GM12874 (cell line): ENCODE measurements around the gene TEX54.

Experiments
- TF ChIP-seq, protein P1 (sequence below): IDR thresholded peaks from 2 replicates; pipeline ENCODE4 v1.5.1; 2011; ENCODE audit warnings: low read depth, mild to moderate bottlenecking, control low read depth, low read length, moderate library complexity; ENCODE audit not compliant: insufficient read depth

TEX54 gene

DNA sequence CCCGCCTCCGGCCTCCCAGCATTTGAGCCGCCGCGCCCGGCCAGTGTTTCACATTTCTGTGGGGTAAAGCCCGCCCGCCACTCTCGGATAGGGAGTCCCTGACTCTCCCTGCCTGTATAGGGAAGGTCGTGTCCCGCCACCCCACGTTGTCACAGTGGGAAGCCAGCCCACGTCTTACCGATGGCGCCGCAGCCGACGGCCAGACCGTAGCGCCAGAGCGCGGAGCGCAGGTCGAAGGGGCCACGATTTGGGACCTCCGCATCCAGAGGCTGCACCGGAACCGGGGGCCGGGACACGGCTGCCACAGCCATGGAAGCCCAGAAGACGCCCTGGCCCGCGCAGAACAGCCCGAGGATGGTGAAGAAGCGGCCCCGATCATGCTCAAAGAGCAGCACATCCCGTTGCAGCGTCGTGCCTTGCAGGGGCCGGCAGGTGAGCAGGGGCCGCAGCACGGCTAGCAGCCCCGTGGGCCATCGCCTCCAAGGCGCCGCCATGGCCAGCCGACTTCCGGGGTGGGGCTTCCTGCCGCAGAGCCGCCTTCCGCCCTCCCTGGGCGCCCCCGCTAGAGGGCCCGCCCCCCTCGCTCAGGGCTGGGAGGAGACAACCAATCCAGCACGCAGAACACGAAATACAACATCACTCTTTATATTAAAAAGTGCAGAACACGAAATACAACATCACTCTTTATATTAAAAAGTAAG is 41.0 kb downstream of the TEX54 start, which contains the start of gene TMEM223:
Gene TMEM223, minus strand, starts transcription at position 506 of the 701 bp plus-strand sequence. Its CDS starts 12 bp downstream, at position 494.
- TF ChIP-seq, protein P1, sequence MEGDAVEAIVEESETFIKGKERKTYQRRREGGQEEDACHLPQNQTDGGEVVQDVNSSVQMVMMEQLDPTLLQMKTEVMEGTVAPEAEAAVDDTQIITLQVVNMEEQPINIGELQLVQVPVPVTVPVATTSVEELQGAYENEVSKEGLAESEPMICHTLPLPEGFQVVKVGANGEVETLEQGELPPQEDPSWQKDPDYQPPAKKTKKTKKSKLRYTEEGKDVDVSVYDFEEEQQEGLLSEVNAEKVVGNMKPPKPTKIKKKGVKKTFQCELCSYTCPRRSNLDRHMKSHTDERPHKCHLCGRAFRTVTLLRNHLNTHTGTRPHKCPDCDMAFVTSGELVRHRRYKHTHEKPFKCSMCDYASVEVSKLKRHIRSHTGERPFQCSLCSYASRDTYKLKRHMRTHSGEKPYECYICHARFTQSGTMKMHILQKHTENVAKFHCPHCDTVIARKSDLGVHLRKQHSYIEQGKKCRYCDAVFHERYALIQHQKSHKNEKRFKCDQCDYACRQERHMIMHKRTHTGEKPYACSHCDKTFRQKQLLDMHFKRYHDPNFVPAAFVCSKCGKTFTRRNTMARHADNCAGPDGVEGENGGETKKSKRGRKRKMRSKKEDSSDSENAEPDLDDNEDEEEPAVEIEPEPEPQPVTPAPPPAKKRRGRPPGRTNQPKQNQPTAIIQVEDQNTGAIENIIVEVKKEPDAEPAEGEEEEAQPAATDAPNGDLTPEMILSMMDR = peak; percentile 21; the same call in 1 of the 2 replicates

DNA sequence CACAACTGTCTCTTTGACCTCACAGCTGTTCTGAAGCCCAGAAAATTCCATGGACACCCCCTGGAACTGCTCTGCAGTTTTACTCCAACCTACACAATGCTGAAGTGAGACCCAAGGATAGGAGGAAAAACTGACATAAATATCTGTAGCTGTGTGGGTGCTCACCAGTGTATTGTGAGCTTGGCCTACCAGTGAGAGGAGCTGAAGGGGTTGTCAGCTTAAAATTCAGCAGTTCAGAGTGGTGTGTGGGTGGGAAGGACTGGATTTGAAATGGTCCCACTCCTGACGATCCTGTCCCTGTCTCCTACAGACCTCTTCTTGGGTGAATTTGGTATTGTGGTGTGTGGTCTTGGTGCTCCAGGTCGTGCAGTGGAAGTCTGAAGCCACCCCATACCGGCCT is 43.1 kb downstream of the TEX54 start:
- TF ChIP-seq, protein P1 = no peak

DNA sequence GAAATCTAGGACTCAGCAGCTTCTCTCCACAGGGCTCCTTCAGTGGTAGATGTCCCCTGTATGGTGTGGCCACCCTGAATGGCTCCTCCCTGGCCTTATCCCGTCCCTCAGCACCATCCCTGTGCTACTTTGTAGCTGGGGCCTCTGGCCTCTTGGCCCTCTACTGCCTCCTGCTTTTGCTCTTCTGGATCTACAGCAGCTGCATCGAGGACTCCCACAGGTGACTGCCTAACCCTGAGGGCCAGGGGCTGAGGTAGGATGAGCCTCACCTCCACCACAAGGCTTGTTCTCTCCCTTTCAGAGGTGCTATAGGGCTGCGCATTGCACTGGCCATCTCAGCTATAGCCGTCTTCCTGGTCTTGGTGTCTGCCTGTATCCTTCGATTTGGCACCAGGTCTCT is 43.6 kb downstream of the TEX54 start:
- TF ChIP-seq, protein P1 = no peak

DNA sequence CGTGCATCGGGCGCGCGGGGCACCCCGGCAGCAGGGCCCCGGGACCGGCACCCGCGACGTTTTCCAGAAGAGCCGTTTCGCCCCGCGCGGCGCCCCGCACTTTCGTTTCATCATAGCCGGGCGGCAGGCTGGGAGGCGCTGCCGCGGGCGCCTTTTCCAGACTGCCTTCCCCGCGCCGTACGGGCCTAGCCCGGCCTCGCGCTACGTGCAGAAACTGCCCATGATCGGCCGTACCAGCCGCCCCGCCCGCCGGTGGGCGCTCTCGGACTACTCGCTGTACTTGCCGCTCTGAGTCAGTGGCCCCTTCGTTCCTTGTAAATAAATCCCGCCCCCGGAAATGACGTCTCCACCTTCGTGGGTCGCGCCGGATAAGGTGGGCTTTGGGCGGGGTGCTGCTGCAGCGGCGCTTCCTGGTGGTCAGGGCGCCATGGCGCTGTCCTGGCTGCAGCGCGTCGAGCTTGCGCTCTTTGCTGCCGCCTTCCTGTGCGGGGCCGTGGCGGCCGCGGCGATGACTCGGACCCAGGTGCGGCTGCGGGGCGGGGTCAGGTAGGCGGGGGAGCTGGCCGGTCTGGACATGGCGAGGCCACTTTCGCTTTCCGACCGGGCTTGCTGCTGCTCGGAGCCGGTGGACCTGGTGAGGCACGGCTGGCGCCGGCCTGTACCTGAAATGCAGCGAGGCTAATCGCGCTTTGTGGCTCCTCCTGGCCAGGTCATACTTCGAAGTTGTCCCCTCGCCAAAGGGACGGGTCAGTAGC is 45.5 kb downstream of the TEX54 start, which contains the start of gene TMEM179B:
Gene TMEM179B, plus strand, starts transcription at position 398 of the 755 bp plus-strand sequence. Its CDS starts 30 bp downstream, at position 428.
- TF ChIP-seq, protein P1 = peak; percentile 79

DNA sequence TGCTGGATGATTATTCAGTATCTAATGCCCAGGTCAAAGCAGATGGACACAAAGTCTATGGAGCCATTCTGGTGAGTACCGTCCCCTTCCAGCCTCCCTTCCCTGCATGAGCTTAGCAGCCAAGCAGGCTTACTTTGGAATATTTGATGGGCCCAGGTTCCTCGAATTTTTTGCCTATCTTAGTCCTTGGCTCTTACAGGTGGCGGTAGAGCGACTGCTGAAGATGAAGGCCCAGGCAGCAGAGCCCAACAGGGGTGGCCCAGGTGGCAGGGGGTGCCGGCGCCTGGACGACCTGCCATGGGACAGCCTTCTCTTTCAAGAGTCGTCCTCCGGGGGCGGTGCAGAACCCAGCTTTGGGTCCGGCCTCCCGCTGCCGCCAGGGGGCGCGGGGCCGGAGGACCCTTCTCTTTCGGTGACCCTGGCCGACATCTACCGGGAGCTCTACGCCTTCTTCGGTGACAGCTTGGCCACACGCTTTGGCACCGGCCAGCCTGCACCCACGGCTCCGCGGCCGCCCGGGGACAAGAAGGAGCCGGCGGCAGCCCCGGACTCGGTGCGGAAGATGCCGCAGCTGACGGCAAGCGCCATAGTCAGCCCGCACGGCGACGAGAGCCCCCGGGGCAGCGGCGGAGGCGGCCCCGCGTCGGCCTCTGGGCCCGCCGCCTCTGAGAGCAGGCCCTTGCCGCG is 46.2 kb downstream of the TEX54 start:
- TF ChIP-seq, protein P1 = peak; percentile 100

DNA sequence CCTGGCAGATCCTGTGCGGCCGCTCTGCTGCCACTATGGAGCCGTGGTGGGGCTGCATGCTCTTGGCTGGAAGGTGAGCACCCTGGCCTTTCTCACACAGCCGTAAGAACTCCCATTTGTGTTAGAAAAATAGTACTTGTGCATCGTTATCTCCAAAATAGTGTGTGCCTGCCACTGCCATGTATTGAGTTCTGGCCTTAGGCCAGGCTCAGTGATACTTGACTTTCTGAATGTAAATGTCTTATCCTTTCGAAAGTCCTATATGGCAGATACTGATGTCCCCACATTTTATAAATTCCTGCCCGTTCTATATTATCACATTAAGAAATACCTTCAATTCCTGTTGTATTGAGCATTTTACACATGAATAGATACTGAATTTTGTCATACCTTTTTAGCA is 49.9 kb downstream of the TEX54 start:
- TF ChIP-seq, protein P1 = no peak
